SU-DHL-6 (cell line): ENCODE data around the gene PRRG3.

Experiments
- H2AFZ ChIP-seq: fragments of 200-600 bp; sonication (generic); 2 replicates; pipeline ENCODE4 v1.6.1; 2014; ENCODE audit warnings: low read depth, mild to moderate bottlenecking, moderate library complexity, mixed read lengths, antibody characterized with exemption, low read length; ENCODE audit not compliant: severe bottlenecking
- H3F3A ChIP-seq: fragments of 200-600 bp; shearing (Covaris generic); 2 replicates; pipeline ENCODE4 v1.6.0; 2016; ENCODE audit warnings: antibody characterized with exemption, mild to moderate bottlenecking; ENCODE audit not compliant: insufficient read depth
- H3K27ac ChIP-seq: fragments of 200-600 bp; sonication (generic); 2 replicates; pipeline ENCODE4 v1.5.1; 2016; ENCODE audit warnings: low read depth, mild to moderate bottlenecking, low read length, moderate library complexity, mixed read lengths
- H3K27me3 ChIP-seq: fragments of 200-600 bp; sonication (generic), shearing (Covaris generic); 2 replicates; pipeline ENCODE4 v1.6.0; 2014; ENCODE audit warnings: mild to moderate bottlenecking, low read length
- H3K36me3 ChIP-seq: fragments of 200-600 bp; sonication (generic); 2 replicates; pipeline ENCODE4 v1.6.1; 2014; ENCODE audit warnings: mild to moderate bottlenecking, low read length, mixed read lengths
- H3K4me2 ChIP-seq: fragments of 300-600, 200-600 bp; shearing (Covaris generic), sonication (generic); 2 replicates; pipeline ENCODE4 v1.6.0; 2014; ENCODE audit warnings: low read length, low read depth, mild to moderate bottlenecking; ENCODE audit not compliant: poor library complexity, severe bottlenecking
- H3K4me3 ChIP-seq: fragments of 200-600 bp; sonication (generic); 2 replicates; pipeline ENCODE4 v1.5.1; 2014; ENCODE audit warnings: antibody characterized with exemption, low read length, mild to moderate bottlenecking, mixed read lengths; ENCODE audit not compliant: insufficient read depth, poor library complexity, severe bottlenecking
- H3K79me2 ChIP-seq: fragments of 200-600 bp; sonication (generic); 2 replicates; pipeline ENCODE4 v1.6.1; 2014; ENCODE audit warnings: mild to moderate bottlenecking, low read length, moderate library complexity; ENCODE audit not compliant: insufficient read depth
- H3K9ac ChIP-seq: fragments of 200-600 bp; sonication (generic); 2 replicates; pipeline ENCODE4 v1.7.0; 2014; ENCODE audit warnings: mild to moderate bottlenecking, low read length
- H3K9me2 ChIP-seq: fragments of 200-600 bp; sonication (generic); replicated peaks from 2 replicates; pipeline ENCODE4 v1.6.1; 2014; ENCODE audit warnings: low read length; ENCODE audit not compliant: insufficient read depth
- H3K9me3 ChIP-seq: fragments of 200-600 bp; sonication (generic); 2 replicates; pipeline ENCODE4 v1.6.1; 2014; ENCODE audit warnings: low read length, mixed read lengths; ENCODE audit not compliant: insufficient read depth
- H4K20me1 ChIP-seq: fragments of 200-600 bp; sonication (generic); 2 replicates; pipeline ENCODE4 v1.6.1; 2014; ENCODE audit warnings: low read depth, mild to moderate bottlenecking, antibody characterized with exemption, low read length, moderate library complexity, mixed read lengths
- EZH2phosphoT487 ChIP-seq: fragments of 200-600 bp; sonication (generic), shearing (Covaris generic); conservative IDR thresholded peaks from 2 replicates; pipeline ENCODE4 v1.6.1; 2018; ENCODE audit warnings: mild to moderate bottlenecking, antibody characterized with exemption, low read length, moderate library complexity, mixed read lengths
- TF ChIP-seq, protein P1 (sequence below): fragments of 200-600 bp; sonication (generic); IDR thresholded peaks from one replicate; pipeline ENCODE4 v1.5.1; 2017; ENCODE audit warnings: antibody characterized with exemption, mild to moderate bottlenecking, low read length, moderate library complexity; ENCODE audit not compliant: insufficient read depth, poor library complexity, severe bottlenecking

PRRG3 gene

GRCh38 chrX:151701531-151701930 is 6.3 kb downstream of the PRRG3 start:
- Histone ChIP-seq H3K27me3 (no peaks in the 10 kb centered on the region), H3K27ac (no peak overlapping the region), H3K4me2 (no peak overlapping the region), H3K9me2 (no peaks in the 10 kb centered on the region), H2AFZ (no peak overlapping the region), H3K36me3 (no peaks in the 10 kb centered on the region), H3K4me3 (no peak overlapping the region), H3K79me2 (no peaks in the 10 kb centered on the region), H3K9me3 (no peaks in the 10 kb centered on the region), H3F3A (no peaks in the 10 kb centered on the region), H3K9ac (no peak overlapping the region), H4K20me1 (no peaks in the 10 kb centered on the region)
- TF ChIP-seq EZH2phosphoT487 = no peak
- TF ChIP-seq, protein P1, sequence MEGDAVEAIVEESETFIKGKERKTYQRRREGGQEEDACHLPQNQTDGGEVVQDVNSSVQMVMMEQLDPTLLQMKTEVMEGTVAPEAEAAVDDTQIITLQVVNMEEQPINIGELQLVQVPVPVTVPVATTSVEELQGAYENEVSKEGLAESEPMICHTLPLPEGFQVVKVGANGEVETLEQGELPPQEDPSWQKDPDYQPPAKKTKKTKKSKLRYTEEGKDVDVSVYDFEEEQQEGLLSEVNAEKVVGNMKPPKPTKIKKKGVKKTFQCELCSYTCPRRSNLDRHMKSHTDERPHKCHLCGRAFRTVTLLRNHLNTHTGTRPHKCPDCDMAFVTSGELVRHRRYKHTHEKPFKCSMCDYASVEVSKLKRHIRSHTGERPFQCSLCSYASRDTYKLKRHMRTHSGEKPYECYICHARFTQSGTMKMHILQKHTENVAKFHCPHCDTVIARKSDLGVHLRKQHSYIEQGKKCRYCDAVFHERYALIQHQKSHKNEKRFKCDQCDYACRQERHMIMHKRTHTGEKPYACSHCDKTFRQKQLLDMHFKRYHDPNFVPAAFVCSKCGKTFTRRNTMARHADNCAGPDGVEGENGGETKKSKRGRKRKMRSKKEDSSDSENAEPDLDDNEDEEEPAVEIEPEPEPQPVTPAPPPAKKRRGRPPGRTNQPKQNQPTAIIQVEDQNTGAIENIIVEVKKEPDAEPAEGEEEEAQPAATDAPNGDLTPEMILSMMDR = no peak

DNA sequence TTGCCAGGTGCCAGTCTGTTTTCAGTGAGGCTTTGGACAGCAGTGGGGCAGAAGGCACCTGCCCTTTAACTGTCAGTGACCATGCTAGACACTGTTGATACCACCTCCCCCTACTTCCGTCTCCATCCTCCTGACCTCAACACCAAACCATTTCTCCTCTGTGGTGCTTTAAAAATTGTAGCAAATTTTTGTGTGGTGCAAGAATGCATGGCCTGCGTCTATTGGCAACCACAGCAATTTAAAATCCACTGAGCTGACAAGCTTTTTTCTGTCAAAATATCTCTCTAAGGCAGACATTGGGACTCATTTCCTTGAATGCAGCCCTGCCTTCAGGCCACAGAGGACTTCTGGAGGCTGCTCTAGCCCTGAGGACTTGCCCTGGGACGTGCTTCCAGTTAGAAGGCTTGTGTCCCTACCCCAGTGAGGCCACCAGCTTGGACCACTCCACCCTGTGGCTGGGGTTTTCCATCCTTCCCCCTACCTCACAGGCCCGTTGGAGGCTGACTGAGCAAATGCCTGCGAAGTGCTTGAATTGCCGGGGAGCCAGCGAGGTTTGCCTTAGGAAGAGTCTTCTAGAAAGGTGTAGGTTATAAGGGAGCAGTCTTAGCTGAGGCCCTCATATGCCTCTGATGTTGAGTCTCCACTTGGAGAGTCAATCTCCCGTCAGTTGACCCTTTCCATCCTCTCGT is 6.9 kb downstream of the PRRG3 start:
- Histone ChIP-seq H2AFZ (no peak overlapping the region), H4K20me1 (no peaks in the 10 kb centered on the region), H3K4me2 (no peak overlapping the region), H3K4me3 (no peak overlapping the region), H3K9me2 (no peaks in the 10 kb centered on the region), H3K9me3 (no peaks in the 10 kb centered on the region), H3K36me3 (no peaks in the 10 kb centered on the region), H3K79me2 (no peaks in the 10 kb centered on the region), H3K9ac (no peak overlapping the region), H3K27ac (no peak overlapping the region), H3K27me3 (no peaks in the 10 kb centered on the region), H3F3A (no peaks in the 10 kb centered on the region)
- TF ChIP-seq, protein P1 = no peak
- no peak for TF ChIP-seq EZH2phosphoT487

DNA sequence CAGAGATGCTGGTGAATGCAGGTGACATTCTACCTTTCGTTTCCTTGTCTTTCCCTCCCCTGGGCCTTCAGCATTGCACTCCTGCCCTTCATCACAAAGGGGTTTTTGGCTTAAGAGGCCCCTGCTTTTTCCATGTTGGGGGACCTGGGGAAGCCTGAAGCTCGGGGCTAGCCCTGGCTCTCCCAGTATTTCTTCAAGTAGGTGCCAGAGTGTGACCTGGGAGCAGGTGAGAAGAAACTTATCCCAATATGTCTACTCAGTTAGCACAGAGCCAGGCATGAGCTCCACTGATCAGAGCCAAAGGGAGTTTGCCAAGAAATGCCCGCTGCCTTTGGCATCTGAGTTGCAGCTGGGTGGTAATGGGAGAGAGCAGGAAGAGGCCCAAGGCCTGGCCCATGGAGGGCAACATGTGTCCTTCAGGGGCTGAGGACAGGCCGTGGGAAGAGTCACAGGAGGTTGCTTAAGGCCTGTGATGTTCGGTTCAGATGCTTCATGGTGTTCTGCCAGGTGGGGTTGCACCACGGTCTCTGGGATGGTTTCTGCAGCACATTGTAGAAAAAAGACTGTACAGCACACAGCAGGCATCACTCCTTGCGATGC is 7.6 kb downstream of the PRRG3 start:
- Histone ChIP-seq H3K4me3 (no peak overlapping the region), H3K9ac (no peak overlapping the region), H3K27ac (no peak overlapping the region), H3K9me2 (no peaks in the 10 kb centered on the region), H3K9me3 (no peaks in the 10 kb centered on the region), H3K36me3 (no peaks in the 10 kb centered on the region), H3K27me3 (no peaks in the 10 kb centered on the region), H4K20me1 (no peaks in the 10 kb centered on the region), H3K4me2 (no peak overlapping the region), H3K79me2 (no peaks in the 10 kb centered on the region), H3F3A (no peaks in the 10 kb centered on the region), H2AFZ (no peak overlapping the region)
- no peak for TF ChIP-seq EZH2phosphoT487

- Histone ChIP-seq H3K36me3 (no peaks in the 10 kb centered on the region), H3K27me3 (no peaks in the 10 kb centered on the region), H3K4me2 (no peak overlapping the region), H2AFZ (no peak overlapping the region), H3K9ac (no peak overlapping the region), H3K9me2 (no peaks in the 10 kb centered on the region), H3K4me3 (no peak overlapping the region), H3F3A (no peaks in the 10 kb centered on the region), H3K9me3 (no peaks in the 10 kb centered on the region), H3K27ac (no peak overlapping the region), H3K79me2 (no peaks in the 10 kb centered on the region), H4K20me1 (no peaks in the 10 kb centered on the region)
- TF ChIP-seq, protein P1 = no peak
- TF ChIP-seq EZH2phosphoT487 = no peak
Observed at GRCh38 chrX:151703487-151703886, 8.2 kb downstream of the PRRG3 start.
